Ovary (tissue), 3 donors: ENCODE data around the gene CEP72.

ENCODE experiments used
- CTCF ChIP-seq, 3 donors: fragments of 450-650 bp in 2 of 3; fragments of 200-600 bp in 1 of 3; IDR thresholded peaks; one replicate each; pipeline versions ENCODE4 v1.5.1 to v1.8.0; 2016 to 2022; ENCODE audit warnings: antibody characterized with exemption in 3 of 3, mild to moderate bottlenecking in 1 of 3
- EP300 ChIP-seq: sonication (generic); formaldehyde crosslinking; IDR thresholded peaks from one replicate; pipeline ENCODE4 v1.6.1; 2017; ENCODE audit warnings: antibody characterized with exemption
- POLR2A ChIP-seq: fragments of 450-650 bp; IDR thresholded peaks from one replicate; pipeline ENCODE4 v1.6.1; 2017; ENCODE audit warnings: antibody characterized with exemption, mild to moderate bottlenecking, moderate library complexity
- donor health status: DM: no; HTN: no; CAD: no.

GRCh38 chr5:606061-606460 lies 6.1 kb upstream of the CEP72 start:
- TF ChIP-seq CTCF (IDR thresholded peaks at IDR 0.05) (no peak), EP300 (no peak), POLR2A (no peak)
